ENCODE data around the gene HSD17B12. TPM values are rescaled to one million over a fixed set of nuclear protein-coding genes. Genes with fewer than 3 reads are reported as not detected.

The HSD17B12 gene
- total RNA-seq, 1 experiment from 2014 or later = 112 TPM

DNA sequence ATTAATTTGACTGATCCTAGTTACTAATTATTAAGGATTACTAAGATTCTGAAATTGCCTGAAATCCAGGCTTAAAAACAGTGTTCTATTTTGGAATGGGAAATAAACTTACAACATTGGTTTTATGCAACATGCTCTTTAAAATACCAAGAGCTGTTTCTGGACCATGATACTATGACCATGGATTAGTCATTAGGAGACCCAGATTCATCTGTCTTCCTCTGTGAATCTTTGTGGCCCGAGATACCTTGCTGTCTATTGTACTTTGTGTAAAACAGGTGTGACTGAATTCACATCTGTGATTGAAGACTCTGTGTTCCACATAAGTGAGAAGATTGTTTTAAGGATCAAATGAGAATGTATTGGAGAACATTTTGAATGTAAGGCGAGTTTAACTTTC, 98.8 kb downstream of the HSD17B12 start:
- CTCF ChIA-PET = no interaction called here
- Histone ChIP-seq H4K20me1 (ENCODE audit: insufficient read depth) (no peaks in the 10 kb centered on the region), H3K4me3 (no peak overlapping the region), H3K4me1 (replicated peaks; ENCODE audit: insufficient read depth) (no peaks in the 10 kb centered on the region), H3K79me2 (ENCODE audit: low read depth) (no peaks in the 10 kb centered on the region), H3K9me3 (ENCODE audit: insufficient read depth, low read depth) (peaks cover 14% of the 10 kb centered on the region; the same call in 1 of the 2 replicates), H3K4me2 (no peak overlapping the region), H2AFZ (no peak overlapping the region), H3K36me3 (ENCODE audit: low read depth) (peaks cover 7% of the 10 kb centered on the region; the same call in 1 of the 2 replicates), H3F3A (ENCODE audit: insufficient read depth, low read depth) (peaks cover 6% of the 10 kb centered on the region; the same call in 1 of the 2 replicates), H3K27me3 (ENCODE audit: insufficient read depth, low read depth) (no peaks in the 10 kb centered on the region), H3K27ac (no peak overlapping the region), H3K9me2 (ENCODE audit: insufficient read depth) (no peaks in the 10 kb centered on the region)
- BruUV-seq (replicated peaks) = no TSS peak
- DNase-seq = no peak
- POLR2A ChIA-PET (ENCODE audit: unreplicated experiment) = no interaction called here
- TF ChIP-seq CTCF (conservative IDR thresholded peaks at IDR 0.05) (no peak), EZH2 (IDR thresholded peaks at IDR 0.05; ENCODE audit: low read depth) (no peak)
- intact Hi-C loops (cut with micrococcal nuclease; ENCODE audit: unreplicated experiment) = no loop called here

DNA sequence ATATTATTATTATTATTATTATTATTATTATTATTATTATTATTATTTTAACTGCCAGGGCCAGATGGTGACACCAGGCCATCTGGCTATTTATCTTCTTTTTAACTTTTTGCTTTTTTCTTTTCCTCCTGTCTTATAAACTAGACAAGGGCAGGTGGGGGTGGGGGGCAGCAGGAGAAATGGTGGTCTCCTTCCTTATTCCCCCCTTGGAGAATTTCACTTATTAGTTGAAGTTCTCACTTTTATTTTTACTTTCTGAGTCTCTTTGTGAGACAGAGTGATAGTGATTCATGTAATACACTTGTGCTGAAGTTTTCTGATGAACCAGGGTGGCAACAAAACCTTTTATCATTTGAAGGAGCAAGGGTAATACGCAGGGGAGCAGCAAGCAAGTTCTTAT, 103.8 kb downstream of the HSD17B12 start:
- H3F3A ChIP-seq (ENCODE audit: insufficient read depth, low read depth) = peaks cover 6% of the 10 kb centered on the region; the same call in 1 of the 2 replicates
- intact Hi-C loops (cut with micrococcal nuclease; ENCODE audit: unreplicated experiment) = no loop called here
- no peak for DNase-seq
- peaks cover 12% of the 10 kb centered on the region; the same call in 1 of the 2 replicates for H3K36me3 ChIP-seq (ENCODE audit: low read depth)
- H3K27me3 ChIP-seq (ENCODE audit: insufficient read depth, low read depth) = no peaks in the 10 kb centered on the region
- no peaks in the 10 kb centered on the region for H4K20me1 ChIP-seq (ENCODE audit: insufficient read depth)
- H3K27ac ChIP-seq = no peak overlapping the region
- H3K9me2 ChIP-seq (ENCODE audit: insufficient read depth) = no peaks in the 10 kb centered on the region
- peaks cover 18% of the 10 kb centered on the region; the same call in 1 of the 2 replicates for H3K9me3 ChIP-seq (ENCODE audit: insufficient read depth, low read depth)
- no TSS peak for BruUV-seq (replicated peaks)
- no peaks in the 10 kb centered on the region for H3K4me1 ChIP-seq (replicated peaks; ENCODE audit: insufficient read depth)
- no peak overlapping the region for H3K4me2 ChIP-seq
- no peak overlapping the region for H3K4me3 ChIP-seq
- CTCF ChIA-PET = no interaction called here
- TF ChIP-seq CTCF (conservative IDR thresholded peaks at IDR 0.05) (no peak), EZH2 (IDR thresholded peaks at IDR 0.05; ENCODE audit: low read depth) (no peak)
- POLR2A ChIA-PET (ENCODE audit: unreplicated experiment) = no interaction called here
- no peaks in the 10 kb centered on the region for H3K79me2 ChIP-seq (ENCODE audit: low read depth)
- no peak overlapping the region for H2AFZ ChIP-seq

GRCh38 chr11:43784866-43785265, 104.3 kb downstream of the HSD17B12 start:
- BruUV-seq (replicated peaks) = no TSS peak
- POLR2A ChIA-PET (ENCODE audit: unreplicated experiment) = no interaction called here
- Histone ChIP-seq H3K79me2 (ENCODE audit: low read depth) (no peaks in the 10 kb centered on the region), H4K20me1 (ENCODE audit: insufficient read depth) (no peaks in the 10 kb centered on the region), H2AFZ (no peak overlapping the region), H3K36me3 (ENCODE audit: low read depth) (peaks cover 12% of the 10 kb centered on the region; the same call in 1 of the 2 replicates), H3K4me3 (no peak overlapping the region), H3K9me3 (ENCODE audit: insufficient read depth, low read depth) (peaks cover 18% of the 10 kb centered on the region; the same call in 1 of the 2 replicates), H3K9me2 (ENCODE audit: insufficient read depth) (no peaks in the 10 kb centered on the region), H3K4me2 (no peak overlapping the region), H3F3A (ENCODE audit: insufficient read depth, low read depth) (peaks cover 6% of the 10 kb centered on the region; the same call in 1 of the 2 replicates), H3K4me1 (replicated peaks; ENCODE audit: insufficient read depth) (peaks cover 5% of the 10 kb centered on the region), H3K27ac (no peak overlapping the region), H3K27me3 (ENCODE audit: insufficient read depth, low read depth) (no peaks in the 10 kb centered on the region)
- CTCF ChIA-PET = no interaction called here
- DNase-seq = no peak
- intact Hi-C loops (cut with micrococcal nuclease; ENCODE audit: unreplicated experiment) = no loop called here
- TF ChIP-seq CTCF (conservative IDR thresholded peaks at IDR 0.05) (no peak), EZH2 (IDR thresholded peaks at IDR 0.05; ENCODE audit: low read depth) (no peak)

All from PC-9 (cell line).